HCT116 (cell line): ENCODE measurements around the gene PCIF1. TPM values are rescaled to one million over a fixed set of nuclear protein-coding genes. Genes with fewer than 3 reads are reported as not detected.

Source experiments
- ATAC-seq: fragments of 200-7000 bp; cut with Tn5 transposase; 2 replicates; pipeline ENCODE4 v1.9.1; 2020; ENCODE audit warnings: mild to moderate bottlenecking, moderate library complexity
- BruUV-seq: library from RNA; stranded (reverse); fragments of 400-500 nt; replicated peaks from 2 replicates; lab custom pipeline; 2021; lab: Mats Ljungman, UMichigan
- CTCF ChIA-PET: fragments of 300-600 bp; sonication (Branson Sonifier 250); formaldehyde crosslinking; loops from one replicate; lab custom pipeline; 2021; ENCODE audit warnings: antibody characterized with exemption; lab: Charles Lee
- POLR2A ChIA-PET: fragments of 300-600, 350-600 bp; sonication (Branson Sonifier 250); formaldehyde crosslinking; loops from one replicate; lab custom pipeline; 2021; ENCODE audit warnings: antibody characterized with exemption; lab: Charles Lee
- RAD21 ChIA-PET, 2 experiments: fragments of 300-600 bp; sonication (Branson Sonifier 250); formaldehyde crosslinking; loops; one replicate each; lab custom pipeline; 2023; ENCODE audit warnings: low total read pairs in 2 of 2; ENCODE audit not compliant: uncharacterized antibody in 2 of 2, unreplicated experiment in 2 of 2, low non-redundant PET in 1 of 2; lab: Charles Lee
- DNase-seq: peaks from one replicate; pipeline ENCODE4 v3.0.0-alpha.2; 2010; ENCODE audit warnings: low read depth, low spot score
- H2AFZ ChIP-seq: fragments of 200-600 bp; shearing (Covaris generic), sonication (generic); 2 replicates; pipeline ENCODE4 v1.6.1; 2017; ENCODE audit warnings: low read depth, mixed run types, mixed read lengths, antibody characterized with exemption, low read length; ENCODE audit not compliant: poor library complexity, severe bottlenecking
- H3K27ac ChIP-seq: 2 replicates; pipeline ENCODE4 v1.5.1; 2012; ENCODE audit warnings: low read depth, low read length
- H3K27me3 ChIP-seq: fragments of 200-600 bp; sonication (generic); 2 replicates; pipeline ENCODE4 v1.6.1; 2016; ENCODE audit warnings: mixed run types, low read length, mixed read lengths; ENCODE audit not compliant: insufficient read depth
- H3K36me3 ChIP-seq, 2 experiments: fragments of 200-500 bp in 1 of 2; fragments of 200-600 bp in 1 of 2; sonication (Bioruptor generic) in 1 of 2; sonication (generic) in 1 of 2; 2 replicates each; pipeline versions ENCODE4 v1.5.1 to v1.6.1; 2014 to 2016; ENCODE audit warnings: low read length in 2 of 2, inconsistent platforms in 1 of 2, mixed read lengths in 1 of 2, mixed run types in 1 of 2; ENCODE audit not compliant: insufficient read depth in 2 of 2, control insufficient read depth in 1 of 2
- H3K4me1 ChIP-seq, 2 experiments: fragments of 200-600 bp in 1 of 2; sonication (generic) in 1 of 2; 2 replicates each; pipeline versions ENCODE4 v1.5.1 to v1.6.1; 2012 to 2017; ENCODE audit warnings: low read length in 2 of 2, inconsistent platforms in 1 of 2, mild to moderate bottlenecking in 1 of 2, mixed read lengths in 1 of 2, mixed run types in 1 of 2, moderate library complexity in 1 of 2; ENCODE audit not compliant: insufficient read depth in 2 of 2, control insufficient read depth in 1 of 2
- H3K4me2 ChIP-seq: fragments of 200-600 bp; sonication (generic); 2 replicates; pipeline ENCODE4 v1.6.1; 2017; ENCODE audit warnings: mixed run types, low read length, mixed read lengths
- H3K4me3 ChIP-seq, 2 experiments: fragments of 200-600 bp in 1 of 2; sonication (generic) in 1 of 2; replicated peaks in 1 of 2; 2 replicates each; pipeline ENCODE4 v1.5.1; 2011 to 2016; ENCODE audit warnings: low read length in 2 of 2, control low read depth in 1 of 2, low read depth in 1 of 2, mild to moderate bottlenecking in 1 of 2, mixed read lengths in 1 of 2, mixed run types in 1 of 2
- H3K79me2 ChIP-seq: fragments of 200-600 bp; sonication (generic); 2 replicates; pipeline ENCODE4 v1.6.1; 2017; ENCODE audit warnings: mild to moderate bottlenecking, mixed run types, low read length, moderate library complexity, mixed read lengths; ENCODE audit not compliant: insufficient read depth
- H3K9ac ChIP-seq: fragments of 200-600 bp; sonication (generic); 2 replicates; pipeline ENCODE4 v1.6.1; 2016; ENCODE audit warnings: low read length, mixed read lengths
- H3K9me2 ChIP-seq: fragments of 200-600 bp; sonication (generic), shearing (Covaris generic); 2 replicates; pipeline ENCODE4 v1.6.1; 2017; ENCODE audit warnings: mixed run types, mild to moderate bottlenecking, moderate library complexity; ENCODE audit not compliant: insufficient read depth
- H3K9me3 ChIP-seq, 2 experiments: fragments of 200-500 bp in 1 of 2; fragments of 200-600 bp in 1 of 2; sonication (Bioruptor generic) in 1 of 2; sonication (generic) in 1 of 2; 2 replicates each; pipeline ENCODE4 v1.6.1; 2014 to 2017; ENCODE audit warnings: low read length in 2 of 2, mixed read lengths in 2 of 2, inconsistent platforms in 1 of 2, low read depth in 1 of 2, mild to moderate bottlenecking in 1 of 2, mixed run types in 1 of 2, moderate library complexity in 1 of 2; ENCODE audit not compliant: control insufficient read depth in 1 of 2, insufficient read depth in 1 of 2
- H4K20me1 ChIP-seq: fragments of 200-600 bp; sonication (generic), shearing (Covaris generic); 2 replicates; pipeline ENCODE4 v1.6.1; 2017; ENCODE audit warnings: mixed run types, mild to moderate bottlenecking, moderate library complexity; ENCODE audit not compliant: insufficient read depth
- CTCF ChIP-seq, 3 experiments: fragments of 200-600 bp in 1 of 3; sonication (generic) in 1 of 3; IDR thresholded peaks in 2 of 3; conservative IDR thresholded peaks in 1 of 3; 2 replicates each; pipeline ENCODE4 v1.5.1; 2012 to 2017; ENCODE audit warnings: low read depth in 2 of 3, low read length in 2 of 3, antibody characterized with exemption in 1 of 3, borderline replicate concordance in 1 of 3, control low read depth in 1 of 3, mild to moderate bottlenecking in 1 of 3, mixed read lengths in 1 of 3, mixed run types in 1 of 3, moderate library complexity in 1 of 3; ENCODE audit not compliant: insufficient read depth in 1 of 3
- ELF1 ChIP-seq: IDR thresholded peaks from 2 replicates; pipeline ENCODE4 v1.6.1; 2012; ENCODE audit warnings: low read depth, borderline replicate concordance
- JUND ChIP-seq: IDR thresholded peaks from 2 replicates; pipeline ENCODE4 v1.6.1; 2012
- RAD21 ChIP-seq: IDR thresholded peaks from 2 replicates; pipeline ENCODE4 v1.6.1; 2012; ENCODE audit warnings: low read depth, mild to moderate bottlenecking
- SRF ChIP-seq: IDR thresholded peaks from 2 replicates; pipeline ENCODE4 v1.6.1; 2012; ENCODE audit warnings: low read depth
- YY1 ChIP-seq: IDR thresholded peaks from 2 replicates; pipeline ENCODE4 v1.6.1; 2011; ENCODE audit warnings: low read length, low read depth, moderate library complexity, mild to moderate bottlenecking; ENCODE audit not compliant: insufficient replicate concordance; ENCODE audit errors: extremely low read depth
- intact Hi-C: fragments of 100-400 bp; cut with micrococcal nuclease; formaldehyde crosslinking; loops from 2 replicates; pipeline ENCODE4 v1.10.0; 2022
- total RNA-seq: library from RNA; stranded (reverse); gene quantifications from one replicate; pipeline ENCODE4 v1.2.1, GENCODE V29; 2021; ENCODE audit not compliant: unreplicated experiment

Gene PCIF1
- total RNA-seq, 1 experiment from 2014 or later, result 31.8 TPM

- no TSS peak for BruUV-seq
- no peaks in the 10 kb centered on the region for H3K9me3 ChIP-seq
- peaks cover 4% of the 10 kb centered on the region; the same call in 1 of the 2 replicates for H3K79me2 ChIP-seq
- POLR2A ChIA-PET, result interaction anchor here (0.9 to 1.1 kb wide), 2 partner anchors 11 to 41 kb away, joined by 3 to 4 read pairs; partner anchors contain the start of gene ZSWIM1
- TF ChIP-seq RAD21 (peak; percentile 40; the same call in 1 of the 2 replicates), CTCF (IDR thresholded peaks at IDR 0.05 in 2 of 3, conservative IDR thresholded peaks at IDR 0.05 in 1 of 3; ENCODE audit: borderline replicate concordance in 1 of 3, insufficient read depth in 1 of 3, low read depth in 2 of 3, low read length in 2 of 3) (peak in 1 of 3 experiments; percentile 29; a peak in 2 of 6 replicates), YY1 (no peak), JUND (no peak), SRF (no peak), ELF1 (no peak)
- no peak overlapping the region for H2AFZ ChIP-seq
- H3K9me2 ChIP-seq, result no peaks in the 10 kb centered on the region
- ATAC-seq (peak; percentile 73), DNase-seq (no peak)
- H4K20me1 ChIP-seq, result no peaks in the 10 kb centered on the region
- CTCF ChIA-PET, result interaction anchor here (1.5 kb wide), 1 partner anchor 13 kb away, joined by 4 read pairs; no protein-coding TSS in a partner anchor
- H3K4me1 ChIP-seq, result peaks cover 10 to 18% of the 10 kb centered on the region in 2 experiments; a peak in 3 of 4 replicates
- peak overlapping the region; percentile 77 for H3K27ac ChIP-seq
- H3K9ac ChIP-seq, result peak overlapping the region; percentile 76
- peak overlapping the region; percentile 99 for H3K4me2 ChIP-seq
- H3K4me3 ChIP-seq, result peak overlapping the region; percentile 83 to 93
- RAD21 ChIA-PET, result interaction anchor here in 1 of 2 experiments (0.6 kb wide), 1 partner anchor 92 kb away, joined by 3 read pairs; no protein-coding TSS in a partner anchor
- intact Hi-C loops, result no loop called here
- H3K36me3 ChIP-seq, result peaks cover 6 to 21% of the 10 kb centered on the region in 2 experiments; a peak in 3 of 4 replicates
- no peaks in the 10 kb centered on the region for H3K27me3 ChIP-seq
These were observed 42.2 kb upstream of the PCIF1 start for GRCh38 chr20:45892049-45892825.
